GM12892 (cell line): Measurements from ENCODE around the gene SLC18A3.

Experiments used
- DNase-seq: peaks from one replicate; pipeline ENCODE4 v3.0.0; 2011; ENCODE audit not compliant: insufficient read length
- FAIRE-seq: peaks from 2 replicates; lab custom pipeline; 2011; peaks lifted over from hg19 to GRCh38; lab: Jason Lieb, UNC
- POLR2A ChIP-seq: IDR thresholded peaks from 2 replicates; pipeline ENCODE4 v1.6.1; 2011; ENCODE audit warnings: low read depth, low read length, control low read depth
- POLR2AphosphoS5 ChIP-seq: IDR thresholded peaks from 2 replicates; pipeline ENCODE4 v1.6.1; 2011; ENCODE audit warnings: low read depth, low read length, control low read depth
- TAF1 ChIP-seq: IDR thresholded peaks from 2 replicates; pipeline ENCODE4 v1.6.1; 2011; ENCODE audit warnings: low read depth, mild to moderate bottlenecking, control low read depth, low read length, borderline replicate concordance

Gene SLC18A3

DNA sequence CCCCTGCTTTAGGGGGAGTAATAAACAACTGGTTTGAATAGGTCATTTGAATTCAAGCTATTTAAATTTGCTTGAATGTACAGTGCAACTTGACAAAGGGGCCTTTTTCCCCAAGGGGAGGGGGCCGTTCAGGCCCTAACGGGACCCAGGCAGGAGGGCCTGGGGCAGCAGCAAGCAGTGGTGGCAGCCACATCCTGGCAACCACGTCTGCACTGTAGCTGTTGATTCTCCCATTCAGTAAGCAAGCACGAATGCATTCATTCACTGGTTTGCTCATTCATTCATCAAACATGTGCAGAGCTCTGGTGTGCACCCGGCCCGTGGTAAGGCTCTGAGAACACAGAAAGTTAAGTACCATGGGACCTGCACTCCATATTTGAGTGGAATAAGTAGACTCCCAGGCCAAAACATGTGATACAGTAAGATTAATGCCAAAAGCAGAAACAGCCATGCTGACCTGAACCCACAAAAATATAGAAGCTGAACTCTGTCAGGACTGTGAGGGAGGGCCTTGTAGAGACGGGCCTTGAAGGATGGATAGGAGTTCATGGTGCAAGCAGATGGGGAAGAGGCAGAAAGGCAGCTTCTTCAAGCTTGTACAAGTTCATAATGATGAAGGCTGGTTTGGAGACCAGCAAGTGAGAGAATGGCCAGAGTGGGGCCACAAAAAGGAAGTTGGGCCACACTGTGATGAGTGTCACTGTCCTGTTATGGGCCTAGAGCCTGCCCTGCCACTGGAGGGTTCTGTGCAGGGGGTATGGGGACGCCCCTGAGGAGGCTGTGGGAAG lies 40.0 kb downstream of the SLC18A3 start:
- FAIRE-seq = no peak
- no peak for DNase-seq
- no peak for TF ChIP-seq POLR2A
- no peak for TF ChIP-seq TAF1
- TF ChIP-seq POLR2AphosphoS5 = no peak

DNA sequence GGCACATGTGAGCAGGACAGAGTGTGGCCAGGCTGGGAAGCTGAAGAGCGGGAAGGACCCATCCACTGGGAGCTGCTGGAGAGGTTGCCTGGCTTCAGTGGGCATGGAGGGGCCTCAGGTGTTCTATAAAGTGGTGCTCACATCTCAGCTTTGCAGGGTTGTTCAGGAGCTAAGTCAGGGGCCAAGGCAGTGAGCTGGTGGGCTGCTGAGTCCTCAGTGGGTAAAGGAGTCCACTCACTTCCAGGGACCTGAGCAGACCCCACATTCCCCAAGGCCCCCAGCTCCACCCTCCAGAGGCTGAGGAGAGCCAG lies 40.6 kb downstream of the SLC18A3 start:
- DNase-seq (no peak), FAIRE-seq (no peak)
- TF ChIP-seq TAF1 = no peak
- no peak for TF ChIP-seq POLR2AphosphoS5
- no peak for TF ChIP-seq POLR2A

DNA sequence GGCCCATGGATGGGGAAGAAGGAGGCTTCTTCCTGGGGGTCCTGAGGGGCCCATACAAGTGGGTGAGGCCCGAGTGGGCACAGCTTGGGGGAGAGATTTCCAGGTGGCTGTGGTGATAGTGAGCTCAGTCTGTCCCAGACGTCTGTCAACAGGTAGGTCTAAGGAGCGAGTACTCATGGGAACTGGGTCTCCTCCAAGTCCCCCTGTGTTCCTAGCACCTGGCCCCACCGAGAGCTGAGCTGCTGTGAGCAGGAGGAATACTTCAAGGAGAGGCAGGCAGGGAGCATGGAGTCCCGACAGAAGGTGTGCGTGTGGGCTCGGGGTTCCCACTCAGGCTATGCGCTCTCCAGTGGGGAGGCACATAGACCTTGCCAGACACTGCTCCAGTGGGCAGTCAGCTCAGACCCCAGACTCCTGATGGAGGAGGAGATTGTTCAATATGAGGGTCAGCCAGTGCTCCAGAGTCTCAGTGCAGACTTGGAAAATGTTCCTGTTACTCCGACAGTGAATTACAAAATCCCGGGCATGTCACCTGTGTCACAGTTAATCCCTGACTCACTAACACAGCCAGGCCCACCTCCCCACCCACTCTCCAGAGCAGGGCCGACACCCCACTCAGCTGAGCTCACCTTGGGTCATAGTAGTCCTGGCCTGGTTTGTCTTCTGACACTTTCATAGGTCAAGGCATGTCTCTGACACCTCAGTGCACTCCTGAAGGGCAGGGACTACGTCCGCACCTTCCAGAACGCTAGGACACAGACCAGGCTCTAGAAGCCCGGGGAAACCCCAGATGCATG lies 41.1 kb downstream of the SLC18A3 start:
- FAIRE-seq (no peak), DNase-seq (no peak)
- TF ChIP-seq POLR2AphosphoS5 (no peak), TAF1 (no peak), POLR2A (no peak)

DNA sequence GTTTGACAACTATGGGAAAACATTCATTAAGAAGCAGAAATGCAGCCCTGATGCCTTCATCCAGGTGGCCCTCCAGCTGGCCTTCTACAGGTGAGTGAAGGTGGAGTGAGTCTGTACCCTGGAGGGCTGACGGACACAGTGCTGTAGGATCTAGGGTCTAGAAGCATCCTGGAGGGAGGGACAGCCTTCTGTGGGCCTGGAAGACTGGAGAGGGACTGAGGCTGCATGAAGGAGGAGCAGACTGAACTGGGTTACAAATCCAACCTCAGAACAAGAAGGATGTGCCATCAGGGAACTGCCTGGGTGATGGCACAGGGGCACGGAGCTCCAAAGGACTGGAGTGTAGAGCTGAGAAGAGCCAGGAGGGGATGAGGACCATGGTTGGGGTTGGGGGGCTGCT lies 41.8 kb downstream of the SLC18A3 start:
- DNase-seq = no peak
- no peak for FAIRE-seq
- TF ChIP-seq POLR2A = no peak
- TF ChIP-seq TAF1 = no peak
- no peak for TF ChIP-seq POLR2AphosphoS5

DNA sequence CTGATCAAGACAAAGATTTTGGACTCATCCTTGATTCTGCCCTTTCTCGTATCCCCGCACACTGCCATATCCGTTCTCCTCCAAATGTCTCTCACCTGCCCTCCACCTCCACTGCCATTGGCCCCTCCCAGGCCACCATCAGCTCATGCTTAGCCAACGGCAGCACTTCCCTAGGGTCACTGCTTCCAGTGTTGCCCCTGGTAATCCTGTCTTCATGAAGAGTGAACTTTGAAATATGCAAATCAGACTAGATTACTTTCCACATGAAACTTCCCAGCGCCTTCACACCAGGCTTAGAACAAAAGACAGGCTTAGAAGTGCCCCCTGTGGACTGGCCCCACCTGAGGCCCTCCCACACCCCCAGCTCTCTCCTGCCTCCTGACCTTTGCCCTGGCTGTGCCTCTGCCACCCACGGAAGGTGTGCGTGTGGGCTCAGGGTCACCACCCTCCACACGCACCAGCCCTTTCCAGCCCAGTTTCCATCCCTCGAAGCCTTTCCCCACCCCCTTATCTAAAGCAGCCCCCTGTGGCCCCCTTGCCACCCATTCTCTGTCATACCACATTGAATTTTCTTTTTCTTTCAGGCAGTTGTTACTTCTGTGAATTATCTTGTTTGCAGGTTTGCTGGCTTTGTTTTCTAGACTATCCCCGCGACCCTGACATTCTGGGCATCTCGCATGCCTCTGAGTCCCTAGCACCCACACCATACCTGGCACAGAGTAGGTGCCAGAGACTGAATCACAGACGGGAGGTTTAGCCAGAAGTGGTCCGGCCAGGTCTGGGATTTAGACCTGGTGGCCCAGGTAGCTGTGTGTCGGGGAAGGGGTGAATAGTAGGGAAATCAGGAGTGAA lies 42.5 kb downstream of the SLC18A3 start:
- DNase-seq (no peak), FAIRE-seq (no peak)
- TF ChIP-seq POLR2AphosphoS5 (no peak), POLR2A (no peak), TAF1 (no peak)

DNA sequence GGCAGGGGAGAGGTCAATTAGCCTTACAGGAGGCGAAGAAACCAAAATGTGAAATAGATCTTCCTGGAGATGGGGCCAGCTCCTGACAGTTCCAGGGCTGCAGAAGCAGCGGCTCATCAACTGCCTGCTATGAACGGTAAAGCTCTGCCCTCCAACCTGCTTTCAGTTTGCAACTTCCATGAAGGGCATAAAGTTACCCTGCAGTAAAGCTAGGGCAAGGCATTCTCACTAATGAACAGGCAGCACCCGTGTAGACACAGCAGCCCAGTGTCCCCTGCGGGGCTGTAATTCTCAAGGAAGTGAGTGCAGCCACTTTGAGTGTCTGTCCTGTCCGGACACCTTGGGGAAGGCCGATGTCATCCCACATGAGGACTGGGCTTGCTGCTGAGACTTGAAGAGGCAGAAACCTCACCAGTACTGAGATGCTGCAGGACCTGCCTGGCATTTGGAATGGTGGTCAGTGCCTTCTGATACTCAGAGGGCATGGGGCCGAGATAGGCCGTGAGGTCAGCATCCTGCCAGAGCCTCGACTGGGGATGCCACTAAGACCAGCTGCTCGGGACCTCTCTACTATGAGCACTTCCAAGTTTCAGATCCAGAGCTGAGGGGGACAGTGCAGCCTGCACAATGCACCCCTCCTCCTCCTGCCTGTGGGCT lies 43.3 kb downstream of the SLC18A3 start:
- TF ChIP-seq POLR2A (no peak), POLR2AphosphoS5 (no peak), TAF1 (no peak)
- DNase-seq (no peak), FAIRE-seq (no peak)

DNA sequence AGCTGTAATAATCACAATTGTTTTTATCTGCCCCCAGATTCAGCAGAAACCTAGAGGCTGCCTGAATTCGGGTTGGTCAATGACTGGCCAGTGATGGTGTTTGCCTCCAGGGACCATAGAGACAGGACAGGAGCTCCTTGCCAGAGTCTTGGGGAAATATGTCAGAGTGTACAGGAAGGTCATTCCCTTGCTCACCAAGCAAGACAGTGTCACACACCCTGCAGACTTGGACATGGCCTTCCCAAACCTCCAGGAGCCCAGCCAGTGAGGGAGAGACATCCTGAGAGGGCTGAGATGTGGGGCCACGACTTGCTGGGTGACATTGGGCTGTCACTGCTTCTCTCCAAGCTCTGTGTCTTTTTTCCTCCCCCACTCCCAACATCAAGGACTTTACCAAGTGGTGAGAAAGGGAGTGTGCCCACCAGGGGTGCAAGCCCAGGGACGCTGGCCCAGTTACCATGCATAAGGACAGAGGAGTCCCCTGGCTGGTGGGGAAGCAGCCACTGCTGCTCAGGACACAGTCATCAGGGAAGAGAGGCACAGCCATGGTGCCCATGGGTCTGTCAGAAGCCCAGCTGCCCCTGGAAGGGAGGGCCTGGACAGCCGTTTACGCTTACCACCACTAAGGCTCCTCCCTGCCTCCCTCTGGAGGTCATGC lies 44.1 kb downstream of the SLC18A3 start:
- DNase-seq = no peak
- FAIRE-seq = no peak
- no peak for TF ChIP-seq TAF1
- TF ChIP-seq POLR2AphosphoS5 = no peak
- no peak for TF ChIP-seq POLR2A

DNA sequence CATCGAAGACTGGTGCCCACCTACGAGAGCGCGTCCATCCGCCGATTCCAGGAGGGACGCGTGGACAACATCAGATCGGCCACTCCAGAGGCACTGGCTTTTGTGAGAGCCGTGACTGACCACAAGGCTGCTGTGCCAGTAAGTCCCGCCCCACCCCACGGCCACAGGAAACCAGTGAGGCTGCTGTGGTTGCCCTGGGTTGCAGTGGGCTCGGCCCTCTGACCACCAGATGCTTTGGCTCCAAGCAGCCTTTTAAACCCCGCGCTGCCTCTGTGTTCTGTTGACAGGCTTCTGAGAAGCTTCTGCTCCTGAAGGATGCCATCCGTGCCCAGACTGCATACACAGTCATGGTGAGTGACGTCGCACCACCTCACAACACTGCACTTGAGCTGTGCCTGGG lies 45.0 kb downstream of the SLC18A3 start:
- no peak for TF ChIP-seq POLR2A
- TF ChIP-seq TAF1 = no peak
- TF ChIP-seq POLR2AphosphoS5 = no peak
- FAIRE-seq = no peak
- no peak for DNase-seq

DNA sequence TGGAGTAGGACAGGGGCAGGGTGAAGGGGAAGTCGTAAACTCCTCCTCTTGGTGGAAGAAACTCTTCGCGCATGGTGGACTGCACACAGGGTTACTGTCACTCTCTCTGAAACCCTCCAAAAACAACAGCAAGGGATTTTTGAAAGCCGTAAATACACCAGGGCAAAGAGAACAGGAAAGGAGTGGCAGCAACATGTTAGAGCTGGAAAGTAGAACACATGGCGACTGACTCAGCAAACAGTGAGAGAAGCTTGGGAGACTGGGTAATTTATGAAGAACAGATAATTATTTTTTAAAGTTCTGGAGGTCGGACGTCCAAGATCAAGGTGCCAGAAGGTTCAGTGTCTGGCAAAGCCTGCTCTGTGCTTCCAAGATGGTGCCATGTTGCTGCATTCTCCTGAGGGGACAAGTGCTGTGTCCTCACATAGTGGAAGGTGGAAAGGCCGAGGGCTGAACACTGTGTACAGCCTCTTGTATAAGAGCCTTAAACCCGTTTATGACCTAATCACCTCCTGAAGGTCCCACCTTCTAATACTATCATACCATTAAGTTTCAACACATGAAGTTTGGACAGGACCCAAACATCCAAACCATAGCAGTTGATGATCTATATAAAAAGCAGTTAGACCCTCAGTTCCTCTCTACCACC lies 46.9 kb downstream of the SLC18A3 start:
- TF ChIP-seq POLR2AphosphoS5 = no peak
- no peak for TF ChIP-seq POLR2A
- TF ChIP-seq TAF1 = no peak
- FAIRE-seq (no peak), DNase-seq (no peak)

DNA sequence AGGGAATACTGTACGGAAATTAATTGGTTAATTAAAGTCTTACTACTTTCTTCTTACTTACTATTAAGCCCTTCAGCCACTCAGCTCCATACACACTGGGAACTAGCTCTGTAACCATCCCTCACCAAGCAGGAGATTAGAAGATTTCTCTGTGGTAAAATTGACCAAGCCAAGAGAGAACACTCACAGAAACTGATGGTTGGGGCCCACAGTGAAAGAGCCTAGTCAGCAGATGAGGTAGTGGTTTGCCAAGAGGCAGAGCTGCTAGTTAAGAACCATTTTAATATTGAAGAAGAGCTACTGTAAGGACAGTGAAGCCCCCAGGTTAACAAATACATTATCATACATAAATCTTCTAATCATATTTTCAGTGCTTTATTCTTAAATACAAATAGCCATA lies 47.5 kb downstream of the SLC18A3 start:
- DNase-seq (no peak), FAIRE-seq (no peak)
- no peak for TF ChIP-seq POLR2A
- TF ChIP-seq TAF1 = no peak
- no peak for TF ChIP-seq POLR2AphosphoS5

DNA sequence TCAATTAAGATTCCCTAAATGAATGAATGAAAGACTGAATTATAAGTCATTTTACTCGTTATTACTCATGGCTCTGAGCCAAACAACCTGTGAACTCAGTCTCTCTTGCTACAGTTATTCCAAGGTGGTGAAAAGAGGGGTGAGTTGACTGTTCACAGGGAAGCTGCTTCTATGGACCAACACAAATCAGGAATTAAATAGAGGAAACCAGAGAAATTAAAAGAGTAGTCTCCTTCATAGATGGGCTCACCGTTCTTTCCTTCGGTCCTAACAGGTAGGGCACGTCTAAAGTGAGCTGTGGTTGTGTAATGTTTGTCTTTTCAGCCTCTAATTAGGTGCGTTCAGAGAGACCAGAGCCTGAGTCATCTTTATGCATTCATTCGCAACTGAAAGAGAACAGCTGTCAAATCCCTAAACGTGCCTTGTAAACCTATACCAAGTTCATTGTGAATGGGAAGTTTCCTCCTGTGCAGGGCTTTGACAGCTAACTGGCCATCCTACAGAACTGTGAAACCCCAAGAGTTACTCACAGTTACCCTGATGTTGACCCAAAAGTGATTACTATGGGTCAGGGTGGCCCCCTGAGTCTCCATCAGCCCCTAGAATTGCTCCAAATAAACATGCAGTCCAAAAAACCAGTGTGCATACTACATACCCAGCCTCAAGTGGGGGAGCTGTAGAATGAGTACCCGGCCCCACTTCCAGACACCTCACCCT lies 51.2 kb downstream of the SLC18A3 start:
- DNase-seq = no peak
- FAIRE-seq = no peak
- TF ChIP-seq TAF1 (no peak), POLR2AphosphoS5 (no peak), POLR2A (no peak)
